GM12865 (cell line): ENCODE measurements around the gene LMX1B.
"Not testable (repeated sequence)": the region's sequence is repeated elsewhere in the genome, so short reads cannot be mapped to it uniquely, and the experiment has no call there.

Experiments used
- DNase-seq: peaks from one replicate; pipeline ENCODE4 v3.0.0; 2010; ENCODE audit warnings: low read depth
- H3K4me3 ChIP-seq: 2 replicates; pipeline ENCODE4 v1.5.1; 2011; ENCODE audit warnings: mild to moderate bottlenecking, low read depth, low read length, control low read depth
- TF ChIP-seq, protein P1 (sequence below): IDR thresholded peaks from 2 replicates; pipeline ENCODE4 v1.5.1; 2011; ENCODE audit warnings: low read length, control low read depth, low read depth, inconsistent platforms; ENCODE audit not compliant: insufficient read depth; ENCODE audit errors: missing control alignments

The LMX1B gene

GRCh38 chr9:126650404-126651341, 36.9 kb downstream of the LMX1B start:
- TF ChIP-seq, protein P1, sequence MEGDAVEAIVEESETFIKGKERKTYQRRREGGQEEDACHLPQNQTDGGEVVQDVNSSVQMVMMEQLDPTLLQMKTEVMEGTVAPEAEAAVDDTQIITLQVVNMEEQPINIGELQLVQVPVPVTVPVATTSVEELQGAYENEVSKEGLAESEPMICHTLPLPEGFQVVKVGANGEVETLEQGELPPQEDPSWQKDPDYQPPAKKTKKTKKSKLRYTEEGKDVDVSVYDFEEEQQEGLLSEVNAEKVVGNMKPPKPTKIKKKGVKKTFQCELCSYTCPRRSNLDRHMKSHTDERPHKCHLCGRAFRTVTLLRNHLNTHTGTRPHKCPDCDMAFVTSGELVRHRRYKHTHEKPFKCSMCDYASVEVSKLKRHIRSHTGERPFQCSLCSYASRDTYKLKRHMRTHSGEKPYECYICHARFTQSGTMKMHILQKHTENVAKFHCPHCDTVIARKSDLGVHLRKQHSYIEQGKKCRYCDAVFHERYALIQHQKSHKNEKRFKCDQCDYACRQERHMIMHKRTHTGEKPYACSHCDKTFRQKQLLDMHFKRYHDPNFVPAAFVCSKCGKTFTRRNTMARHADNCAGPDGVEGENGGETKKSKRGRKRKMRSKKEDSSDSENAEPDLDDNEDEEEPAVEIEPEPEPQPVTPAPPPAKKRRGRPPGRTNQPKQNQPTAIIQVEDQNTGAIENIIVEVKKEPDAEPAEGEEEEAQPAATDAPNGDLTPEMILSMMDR = no peak
- H3K4me3 ChIP-seq = no peak overlapping the region
- no peak for DNase-seq

DNA sequence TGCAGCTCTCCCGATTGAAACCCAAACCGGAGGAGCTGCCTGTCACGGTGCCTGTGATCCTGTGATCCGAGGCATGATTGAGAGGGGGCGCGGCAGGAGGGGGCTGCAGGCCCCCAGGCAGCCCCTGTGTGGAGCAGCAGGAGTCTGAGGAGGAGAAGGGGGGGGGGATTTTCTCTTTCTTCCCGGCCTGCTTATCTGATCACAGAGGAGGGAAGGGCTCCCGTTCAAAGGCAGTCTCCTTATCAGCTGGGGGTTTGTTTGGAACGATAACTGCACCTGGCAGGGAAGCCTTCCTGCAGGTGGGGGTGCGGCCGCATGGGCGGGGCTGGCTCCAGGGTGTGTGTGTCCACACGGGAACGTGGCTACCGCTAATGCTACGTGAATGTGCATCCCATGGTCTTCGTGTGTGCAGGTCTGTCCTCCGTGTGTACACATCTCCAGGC, 38.4 kb downstream of the LMX1B start:
- TF ChIP-seq, protein P1 = no peak

GRCh38 chr9:126654124-126654523, 40.4 kb downstream of the LMX1B start:
- no peak overlapping the region for H3K4me3 ChIP-seq
- DNase-seq = no peak
- TF ChIP-seq, protein P1 = no peak

More for the DNA sequence above, 38.4 kb downstream of the LMX1B start:
- no peak for DNase-seq
- H3K4me3 ChIP-seq = no peak overlapping the region

DNA sequence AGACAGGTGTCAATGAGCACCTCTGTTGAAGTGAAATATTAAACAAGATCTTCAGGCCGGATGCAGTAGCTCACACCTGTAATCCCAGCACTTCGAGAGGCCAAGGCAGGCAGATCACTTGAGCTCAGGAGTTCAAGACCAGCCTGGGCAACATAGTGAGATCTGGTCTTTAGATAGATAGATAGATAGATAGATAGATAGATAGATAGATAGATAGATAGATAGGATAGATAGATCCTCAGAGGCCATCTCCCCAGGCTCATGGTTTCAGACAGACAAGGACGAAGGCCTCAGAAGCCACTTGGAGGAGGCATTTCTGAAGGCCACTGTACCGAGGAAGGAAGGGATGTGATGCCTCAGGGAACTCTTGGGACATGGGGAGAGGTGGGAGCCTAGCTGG, 42.5 kb downstream of the LMX1B start:
- not testable (repeated sequence) for DNase-seq

GRCh38 chr9:126658201-126658825, 44.6 kb downstream of the LMX1B start:
- H3K4me3 ChIP-seq = no peak overlapping the region
- DNase-seq = no peak
- TF ChIP-seq, protein P1 = no peak

More for the DNA sequence above, 42.5 kb downstream of the LMX1B start:
- H3K4me3 ChIP-seq = not testable (repeated sequence)

GRCh38 chr9:126658956-126659555, 45.3 kb downstream of the LMX1B start:
- DNase-seq = no peak
- TF ChIP-seq, protein P1 = no peak
- no peak overlapping the region for H3K4me3 ChIP-seq

DNA sequence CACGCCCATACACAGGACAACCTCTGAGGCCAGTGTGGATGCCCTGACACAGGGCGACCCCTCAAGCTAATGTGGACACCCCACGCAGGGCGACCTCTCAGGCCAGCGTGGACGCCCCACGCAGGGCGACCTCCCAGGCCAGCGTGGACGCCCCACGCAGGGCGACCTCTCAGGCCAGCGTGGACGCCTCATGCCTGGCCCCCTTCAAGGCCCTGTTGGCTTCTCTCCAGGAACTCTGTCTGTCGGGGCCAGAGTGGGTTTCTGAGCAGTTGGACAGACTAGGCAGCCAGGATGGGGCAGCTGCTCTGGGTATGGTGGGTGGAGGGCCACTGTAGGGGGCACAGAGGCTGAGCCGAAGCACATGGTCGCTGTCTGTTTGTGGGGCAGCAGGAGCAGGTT, 47.4 kb downstream of the LMX1B start:
- H3K4me3 ChIP-seq = no peak overlapping the region
- no peak for DNase-seq
- TF ChIP-seq, protein P1 = no peak
